PC-3 (cell line): ENCODE results near the gene ITGA3.

Source experiments
- EZH2 ChIP-seq: fragments of 300-600 bp; sonication (generic); IDR thresholded peaks from one replicate; pipeline ENCODE4 v1.6.1; 2017; ENCODE audit warnings: antibody characterized with exemption, mild to moderate bottlenecking, low read length; ENCODE audit not compliant: unreplicated experiment
- EZH2phosphoT487 ChIP-seq: fragments of 300-600 bp; sonication (generic); IDR thresholded peaks from 2 replicates; pipeline ENCODE4 v1.6.1; 2018; ENCODE audit warnings: mild to moderate bottlenecking, antibody characterized with exemption, low read length, borderline replicate concordance
- TF ChIP-seq, protein P1 (sequence below): fragments of 300-600 bp; sonication (generic); conservative IDR thresholded peaks from 2 replicates; pipeline ENCODE4 v1.5.1; 2017; ENCODE audit warnings: antibody characterized with exemption, low read depth, mild to moderate bottlenecking, low read length

DNA sequence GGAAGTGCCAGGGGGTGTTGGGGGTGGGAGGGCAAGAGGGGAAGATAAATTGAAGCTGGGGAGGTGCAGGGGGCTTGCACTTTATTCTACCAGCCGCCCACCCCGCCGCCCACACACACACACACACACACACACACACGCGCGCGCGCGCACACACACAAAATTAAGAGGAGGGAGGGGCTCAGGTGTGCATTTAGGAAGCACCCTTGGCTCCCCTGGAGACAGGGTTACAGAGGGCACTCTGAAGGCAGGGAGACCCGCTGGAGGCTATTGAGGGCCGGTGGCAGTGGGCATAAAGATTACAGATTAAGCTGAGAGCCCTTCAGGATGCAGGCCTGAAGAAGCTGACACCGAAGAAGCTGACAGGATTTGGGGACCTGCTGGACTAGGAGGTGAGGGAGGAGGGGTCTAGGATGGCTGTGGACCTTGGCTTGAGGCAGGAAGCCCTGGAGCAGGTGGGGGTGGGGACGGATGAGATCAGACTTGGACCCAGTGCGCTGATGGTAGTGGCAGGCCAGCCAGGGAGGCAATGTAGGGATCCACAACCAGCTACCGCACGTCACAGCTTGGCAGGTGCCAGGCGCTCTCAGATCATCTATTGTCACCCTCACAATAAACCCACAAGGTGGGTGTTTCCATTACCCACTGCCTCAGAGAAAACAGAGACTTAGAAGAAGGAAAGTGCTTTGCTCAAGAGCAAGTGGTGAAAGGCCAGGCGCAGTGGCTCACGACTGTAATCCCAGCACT is 74.8 kb downstream of the ITGA3 start:
- TF ChIP-seq, protein P1, sequence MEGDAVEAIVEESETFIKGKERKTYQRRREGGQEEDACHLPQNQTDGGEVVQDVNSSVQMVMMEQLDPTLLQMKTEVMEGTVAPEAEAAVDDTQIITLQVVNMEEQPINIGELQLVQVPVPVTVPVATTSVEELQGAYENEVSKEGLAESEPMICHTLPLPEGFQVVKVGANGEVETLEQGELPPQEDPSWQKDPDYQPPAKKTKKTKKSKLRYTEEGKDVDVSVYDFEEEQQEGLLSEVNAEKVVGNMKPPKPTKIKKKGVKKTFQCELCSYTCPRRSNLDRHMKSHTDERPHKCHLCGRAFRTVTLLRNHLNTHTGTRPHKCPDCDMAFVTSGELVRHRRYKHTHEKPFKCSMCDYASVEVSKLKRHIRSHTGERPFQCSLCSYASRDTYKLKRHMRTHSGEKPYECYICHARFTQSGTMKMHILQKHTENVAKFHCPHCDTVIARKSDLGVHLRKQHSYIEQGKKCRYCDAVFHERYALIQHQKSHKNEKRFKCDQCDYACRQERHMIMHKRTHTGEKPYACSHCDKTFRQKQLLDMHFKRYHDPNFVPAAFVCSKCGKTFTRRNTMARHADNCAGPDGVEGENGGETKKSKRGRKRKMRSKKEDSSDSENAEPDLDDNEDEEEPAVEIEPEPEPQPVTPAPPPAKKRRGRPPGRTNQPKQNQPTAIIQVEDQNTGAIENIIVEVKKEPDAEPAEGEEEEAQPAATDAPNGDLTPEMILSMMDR: no peak
- TF ChIP-seq EZH2: no peak
- no peak for TF ChIP-seq EZH2phosphoT487
